KMS-11 (cell line): ENCODE results near the gene CDH20.

ENCODE experiments used
- H2AFZ ChIP-seq: fragments of 200-600 bp; sonication (generic); 2 replicates; pipeline ENCODE4 v1.6.1; 2016; ENCODE audit warnings: antibody characterized with exemption, mixed run types, low read depth
- H3K27ac ChIP-seq: fragments of 200-600 bp; sonication (generic); 2 replicates; pipeline ENCODE4 v1.6.1; 2016; ENCODE audit warnings: mild to moderate bottlenecking, mixed run types
- H3K27me3 ChIP-seq: fragments of 200-600 bp; sonication (generic); 2 replicates; pipeline ENCODE4 v1.6.1; 2017; ENCODE audit warnings: mild to moderate bottlenecking, low read depth, mixed run types, moderate library complexity; ENCODE audit not compliant: insufficient read depth
- H3K36me3 ChIP-seq: fragments of 200-600 bp; sonication (generic); 2 replicates; pipeline ENCODE4 v1.6.1; 2017; ENCODE audit warnings: mild to moderate bottlenecking, mixed run types; ENCODE audit not compliant: insufficient read depth
- H3K4me1 ChIP-seq: fragments of 200-600 bp; sonication (generic); 2 replicates; pipeline ENCODE4 v1.6.1; 2016; ENCODE audit warnings: mild to moderate bottlenecking, low read depth, mixed run types; ENCODE audit not compliant: poor library complexity, severe bottlenecking
- H3K4me2 ChIP-seq: fragments of 200-600 bp; sonication (generic); 2 replicates; pipeline ENCODE4 v1.7.0; 2016; ENCODE audit warnings: mild to moderate bottlenecking, mixed run types
- H3K4me3 ChIP-seq: fragments of 200-600 bp; sonication (generic); IDR thresholded peaks from 2 replicates; pipeline ENCODE4 v1.6.1; 2017; ENCODE audit warnings: low read depth, low read length, mixed read lengths; ENCODE audit not compliant: insufficient read depth
- H3K79me2 ChIP-seq: fragments of 200-600 bp; sonication (generic); 2 replicates; pipeline ENCODE4 v1.6.1; 2016; ENCODE audit warnings: low read depth, mixed run types; ENCODE audit not compliant: insufficient read depth
- H3K9ac ChIP-seq: fragments of 200-600 bp; sonication (generic); 2 replicates; pipeline ENCODE4 v1.6.1; 2016; ENCODE audit warnings: mild to moderate bottlenecking, mixed run types
- H4K20me1 ChIP-seq: fragments of 200-600 bp; sonication (generic); 2 replicates; pipeline ENCODE4 v1.6.1; 2016; ENCODE audit warnings: mild to moderate bottlenecking, mixed run types; ENCODE audit not compliant: insufficient read depth
- CTCF ChIP-seq: fragments of 200-600 bp; sonication (generic); conservative IDR thresholded peaks from 2 replicates; pipeline ENCODE4 v1.6.1; 2017; ENCODE audit warnings: low read depth, mild to moderate bottlenecking, antibody characterized with exemption, low read length, moderate library complexity, mixed read lengths

The CDH20 gene

GRCh38 chr18:61471942-61472341 lies 138.7 kb downstream of the CDH20 start:
- no peak overlapping the region for H2AFZ ChIP-seq
- no peaks in the 10 kb centered on the region for H3K27me3 ChIP-seq

GRCh38 chr18:61474341-61474740 lies 141.1 kb downstream of the CDH20 start:
- no peaks in the 10 kb centered on the region for H3K4me1 ChIP-seq
- H3K4me2 ChIP-seq = no peak overlapping the region
- H3K36me3 ChIP-seq = no peaks in the 10 kb centered on the region
- no peak for TF ChIP-seq CTCF
- H3K4me3 ChIP-seq = no peak overlapping the region
- H4K20me1 ChIP-seq = no peaks in the 10 kb centered on the region
- H3K79me2 ChIP-seq = no peaks in the 10 kb centered on the region
- H3K27me3 ChIP-seq = no peaks in the 10 kb centered on the region
- H2AFZ ChIP-seq = no peak overlapping the region
- H3K27ac ChIP-seq = no peak overlapping the region
- H3K9ac ChIP-seq = no peak overlapping the region

More at GRCh38 chr18:61471942-61472341, 138.7 kb downstream of the CDH20 start:
- H3K9ac ChIP-seq = no peak overlapping the region
- no peak for TF ChIP-seq CTCF
- no peak overlapping the region for H3K27ac ChIP-seq
- no peaks in the 10 kb centered on the region for H3K79me2 ChIP-seq
- no peaks in the 10 kb centered on the region for H4K20me1 ChIP-seq
- no peaks in the 10 kb centered on the region for H3K4me1 ChIP-seq
- no peak overlapping the region for H3K4me3 ChIP-seq
- H3K4me2 ChIP-seq = no peak overlapping the region
- no peaks in the 10 kb centered on the region for H3K36me3 ChIP-seq

GRCh38 chr18:61474918-61475317 lies 141.7 kb downstream of the CDH20 start:
- H3K4me3 ChIP-seq = no peak overlapping the region
- H3K79me2 ChIP-seq = no peaks in the 10 kb centered on the region
- no peak for TF ChIP-seq CTCF
- no peak overlapping the region for H3K27ac ChIP-seq
- no peaks in the 10 kb centered on the region for H4K20me1 ChIP-seq
- H3K27me3 ChIP-seq = no peaks in the 10 kb centered on the region
- H3K36me3 ChIP-seq = no peaks in the 10 kb centered on the region
- no peaks in the 10 kb centered on the region for H3K4me1 ChIP-seq
- no peak overlapping the region for H3K9ac ChIP-seq
- H3K4me2 ChIP-seq = no peak overlapping the region
- no peak overlapping the region for H2AFZ ChIP-seq

- no peaks in the 10 kb centered on the region for H3K4me1 ChIP-seq
- no peak for TF ChIP-seq CTCF
Measured at GRCh38 chr18:61475931-61476330, 142.7 kb downstream of the CDH20 start.

More at GRCh38 chr18:61475931-61476330, 142.7 kb downstream of the CDH20 start:
- no peak overlapping the region for H3K4me2 ChIP-seq
- H2AFZ ChIP-seq = no peak overlapping the region
- no peaks in the 10 kb centered on the region for H3K27me3 ChIP-seq
- no peak overlapping the region for H3K4me3 ChIP-seq
- H4K20me1 ChIP-seq = no peaks in the 10 kb centered on the region
- H3K36me3 ChIP-seq = no peaks in the 10 kb centered on the region
- H3K27ac ChIP-seq = no peak overlapping the region
- H3K9ac ChIP-seq = no peak overlapping the region
- H3K79me2 ChIP-seq = no peaks in the 10 kb centered on the region
